ENCODE data around the gene GPR78.
"Not testable (repeated sequence)": the region's sequence is repeated elsewhere in the genome, so short reads cannot be mapped to it uniquely, and the experiment has no call there.

GPR78 gene

GRCh38 chr4:8635897-8636554 is 55.8 kb downstream of the GPR78 start:
- DNase-seq (ENCODE audit: low spot score); in situ Hi-C loops (cut with MboI; ENCODE audit: low sequenced_read_pairs, unreplicated experiment): not testable (repeated sequence)
